GM18505 (cell line): ENCODE measurements around the gene SLC22A1.
"Not testable (repeated sequence)": the region's sequence is repeated elsewhere in the genome, so short reads cannot be mapped to it uniquely, and the experiment has no call there.

ENCODE experiments used
- ATAC-seq: cut with Tn5 transposase; IDR thresholded peaks from one replicate; pipeline ENCODE4 v1.9.1; 2021; ENCODE audit not compliant: unreplicated experiment
- POLR2A ChIP-seq: IDR thresholded peaks from 4 replicates; pipeline ENCODE4 v1.6.1; 2011; ENCODE audit warnings: borderline replicate concordance; ENCODE audit not compliant: insufficient read depth, insufficient read length; ENCODE audit errors: extremely low read depth

SLC22A1 gene

DNA sequence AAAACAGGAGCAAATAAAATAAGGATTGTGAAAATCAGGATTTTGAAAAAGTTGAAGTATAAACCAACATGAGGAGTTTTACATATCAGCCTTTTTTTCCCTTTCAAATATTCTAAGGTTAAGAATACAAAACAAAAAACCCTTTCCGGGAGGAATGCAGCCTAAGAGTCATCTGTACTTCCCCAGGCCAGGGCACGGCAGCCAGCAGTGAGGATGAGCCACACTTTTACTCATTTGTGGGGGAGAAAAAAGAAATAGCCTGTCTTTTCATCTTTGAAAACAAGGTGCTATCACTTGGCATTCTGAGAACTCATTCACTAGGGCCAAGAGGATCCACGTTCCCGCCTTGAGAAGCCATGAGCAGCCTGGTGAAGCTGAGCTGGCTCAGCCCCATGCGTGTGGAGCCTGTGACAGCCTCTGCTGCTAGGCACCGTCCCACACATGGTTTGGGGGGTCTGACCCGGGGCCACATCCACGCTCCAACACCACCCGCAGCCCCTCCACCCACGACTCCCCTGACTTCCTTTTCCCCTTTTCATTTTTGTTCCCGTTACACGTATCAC is 11.2 kb downstream of the SLC22A1 start:
- ATAC-seq: no peak
- no peak for TF ChIP-seq POLR2A

GRCh38 chr6:160133441-160134336 is 12.1 kb downstream of the SLC22A1 start:
- TF ChIP-seq POLR2A: no peak
- no peak for ATAC-seq

DNA sequence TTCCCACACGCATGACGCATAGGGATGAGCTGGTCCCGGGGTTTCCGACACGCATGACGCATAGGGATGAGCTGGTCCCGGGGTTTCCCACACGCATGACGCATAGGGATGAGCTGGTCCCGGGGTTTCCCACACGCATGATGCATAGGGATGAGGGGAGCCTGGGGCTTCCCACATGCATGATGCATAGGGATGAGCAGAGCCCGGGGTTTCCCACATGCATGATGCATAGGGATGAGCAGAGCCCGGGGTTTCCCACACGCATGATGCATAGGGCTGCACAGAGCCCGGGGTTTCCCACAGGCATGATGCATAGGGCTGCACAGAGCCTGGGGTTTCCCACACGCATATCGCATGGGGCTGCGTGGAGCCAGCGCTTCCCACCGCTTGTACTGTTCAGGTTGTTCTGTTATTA is 12.7 kb downstream of the SLC22A1 start:
- not testable (repeated sequence) for ATAC-seq

GRCh38 chr6:160134779-160135547 is 13.3 kb downstream of the SLC22A1 start:
- ATAC-seq: no peak
- no peak for TF ChIP-seq POLR2A

DNA sequence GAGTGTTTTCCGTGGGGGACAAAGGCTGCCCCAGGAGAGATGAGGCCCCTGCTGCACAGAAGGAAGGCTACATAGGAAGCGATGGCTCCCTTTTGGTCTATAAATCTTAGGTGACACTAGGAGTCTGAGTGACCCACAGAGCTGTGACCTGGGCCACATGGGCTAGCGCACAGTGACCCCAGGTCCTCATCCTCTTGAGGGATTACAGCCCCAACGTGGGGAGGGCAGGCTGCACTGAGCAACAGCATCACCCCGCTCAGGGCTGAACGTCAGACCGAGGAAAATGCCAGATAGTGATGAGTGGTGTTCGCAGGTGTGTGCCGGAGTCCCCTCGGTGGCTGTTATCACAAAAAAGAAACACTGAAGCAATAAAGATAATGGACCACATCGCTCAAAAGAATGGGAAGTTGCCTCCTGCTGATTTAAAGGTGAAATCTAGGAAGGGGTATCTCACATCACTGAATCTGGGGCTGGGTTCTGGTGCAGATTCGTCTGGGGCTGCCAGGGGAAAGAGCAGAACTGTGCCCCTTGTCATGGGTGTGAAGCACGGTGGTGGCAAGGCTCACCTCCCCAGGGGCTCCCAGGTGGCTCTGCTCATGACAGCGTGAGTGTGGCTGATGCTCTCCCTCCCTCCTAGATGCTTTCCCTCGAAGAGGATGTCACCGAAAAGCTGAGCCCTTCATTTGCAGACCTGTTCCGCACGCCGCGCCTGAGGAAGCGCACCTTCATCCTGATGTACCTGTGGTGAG is 14.5 kb downstream of the SLC22A1 start:
- ATAC-seq: no peak
- TF ChIP-seq POLR2A: no peak

DNA sequence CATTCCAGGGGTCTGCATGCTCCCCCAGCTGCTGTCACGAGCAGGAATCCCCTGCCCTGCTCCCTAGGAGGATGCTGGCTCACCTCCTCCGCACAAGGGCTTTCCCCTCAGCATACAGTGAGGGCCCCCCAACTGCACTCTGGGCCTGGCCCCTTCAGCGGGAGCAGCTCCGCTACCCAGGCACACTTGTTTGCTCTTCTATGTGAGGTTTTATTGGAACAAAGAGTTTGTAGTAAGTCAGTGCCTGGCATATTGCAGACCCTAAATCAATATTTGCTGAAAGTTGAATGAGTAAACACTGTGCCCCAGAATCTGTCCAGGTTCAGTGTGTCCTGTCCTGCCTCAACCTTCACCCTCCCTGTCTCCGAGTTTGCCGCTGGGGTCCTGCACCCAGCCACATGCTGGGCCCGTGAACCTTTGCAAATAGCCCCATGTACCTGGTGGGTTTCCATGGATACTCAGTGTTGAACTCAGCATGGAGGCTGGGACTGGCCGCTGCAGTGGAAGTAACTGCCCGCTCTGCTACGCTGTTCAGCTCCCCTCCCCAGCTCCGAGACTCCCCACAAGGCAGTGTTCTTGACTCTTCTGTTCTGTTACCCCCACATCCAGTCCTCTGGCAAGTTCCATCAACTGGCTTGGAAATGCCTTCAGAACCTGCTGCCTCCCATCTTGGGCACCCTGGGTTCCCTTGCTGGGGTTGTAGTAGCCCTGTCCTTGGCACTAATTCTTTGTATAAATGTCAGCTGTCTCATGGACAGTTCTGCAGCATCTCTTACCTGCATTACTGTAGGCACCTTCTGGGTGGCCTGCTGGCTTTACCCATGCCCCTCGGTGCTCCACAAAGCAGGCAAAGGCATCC is 15.7 kb downstream of the SLC22A1 start:
- no peak for TF ChIP-seq POLR2A
- ATAC-seq: no peak

- TF ChIP-seq POLR2A: no peak
- peak; percentile 76 for ATAC-seq
Observed at GRCh38 chr6:160137989-160138835, 16.6 kb downstream of the SLC22A1 start.

GRCh38 chr6:160138839-160139419 is 17.3 kb downstream of the SLC22A1 start:
- no peak for ATAC-seq

GRCh38 chr6:160139420-160139851 is 17.8 kb downstream of the SLC22A1 start:
- no peak for ATAC-seq

More at GRCh38 chr6:160138839-160139419, 17.3 kb downstream of the SLC22A1 start:
- no peak for TF ChIP-seq POLR2A

DNA sequence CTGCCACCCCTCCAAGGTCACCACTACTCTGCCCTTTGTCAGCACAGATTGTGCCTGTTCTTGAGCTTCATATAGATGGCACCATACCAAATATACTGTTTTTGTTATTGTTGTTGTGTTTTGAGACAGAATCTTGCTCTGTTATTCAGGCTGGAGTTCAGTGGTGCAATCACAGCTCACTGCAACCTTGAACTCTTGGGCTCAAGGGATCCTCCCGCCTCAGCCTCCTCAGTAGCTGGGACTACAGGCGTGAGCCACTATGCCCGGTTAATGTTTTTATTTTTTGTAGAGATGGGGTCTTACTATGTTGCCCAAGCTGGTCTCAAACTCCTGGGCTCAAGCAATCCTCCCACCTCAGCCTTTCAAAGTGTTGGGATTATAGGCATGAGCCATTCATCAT is 18.9 kb downstream of the SLC22A1 start:
- not testable (repeated sequence) for ATAC-seq

More at GRCh38 chr6:160139420-160139851, 17.8 kb downstream of the SLC22A1 start:
- TF ChIP-seq POLR2A: no peak
